Mesothelial cell of epicardium (in vitro differentiated cells): ENCODE measurements around the gene MLN. TPM values are rescaled to one million over a fixed set of nuclear protein-coding genes. Genes with fewer than 3 reads are reported as not detected.

ENCODE experiments used
- DNase-seq, 2 experiments: peaks; one replicate each; pipeline ENCODE4 v3.0.0; 2021; ENCODE audit warnings: low spot score in 2 of 2; ENCODE audit not compliant: unreplicated experiment in 2 of 2
- H3K27ac Mint-ChIP-seq: 2 replicates; pipeline ENCODE4 v1.8.0; 2021; ENCODE audit warnings: mixed read lengths
- H3K27me3 Mint-ChIP-seq: 2 replicates; pipeline ENCODE4 v1.8.0; 2021; ENCODE audit warnings: low read depth, mixed read lengths
- H3K36me3 Mint-ChIP-seq: 2 replicates; pipeline ENCODE4 v1.8.0; 2021; ENCODE audit warnings: mixed read lengths
- H3K4me1 Mint-ChIP-seq: 2 replicates; pipeline ENCODE4 v1.8.0; 2021; ENCODE audit warnings: mixed read lengths
- H3K4me3 Mint-ChIP-seq: 2 replicates; pipeline ENCODE4 v1.8.0; 2021; ENCODE audit warnings: mild to moderate bottlenecking, moderate library complexity, mixed read lengths
- H3K9me3 Mint-ChIP-seq: 2 replicates; pipeline ENCODE4 v1.8.0; 2021; ENCODE audit warnings: mixed read lengths
- CTCF ChIP-seq: fragments of 200-600 bp; sonication (generic); IDR thresholded peaks from one replicate; pipeline ENCODE4 v1.5.0; 2021; ENCODE audit warnings: antibody characterized with exemption; ENCODE audit not compliant: unreplicated experiment
- total RNA-seq: library from RNA; stranded (reverse); gene quantifications from 3 replicates; pipeline ENCODE4 v1.2.1, GENCODE V29; 2021

The MLN gene
- total RNA-seq, 1 donor from 2014 or later = not detected

DNA sequence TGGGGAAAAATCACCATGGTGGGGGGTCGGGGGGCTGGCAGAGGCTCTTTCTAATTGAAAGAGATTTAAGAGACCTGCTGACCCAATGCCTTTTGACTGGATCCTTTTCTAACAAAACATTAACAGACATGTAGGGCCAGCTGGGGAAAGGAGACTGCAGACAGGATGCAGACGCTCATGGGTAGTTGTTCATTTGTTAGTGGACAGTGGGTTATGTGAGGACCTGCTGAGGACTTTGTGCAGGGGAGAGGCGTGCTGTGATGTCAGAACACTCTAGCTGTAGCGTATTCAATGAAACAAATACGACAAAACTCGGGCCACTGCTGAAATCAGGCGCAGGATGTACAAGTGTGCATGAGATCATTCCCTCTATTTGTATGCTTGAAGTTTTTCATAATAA is 58.3 kb downstream of the MLN start:
- peaks cover 45% of the 10 kb centered on the region for H3K4me1 Mint-ChIP-seq
- no peaks in the 10 kb centered on the region for H3K27me3 Mint-ChIP-seq
- no peak for DNase-seq
- no peak for TF ChIP-seq CTCF
- H3K9me3 Mint-ChIP-seq = no peaks in the 10 kb centered on the region
- H3K4me3 Mint-ChIP-seq = no peak overlapping the region
- H3K36me3 Mint-ChIP-seq = no peaks in the 10 kb centered on the region
- H3K27ac Mint-ChIP-seq = peak overlapping the region; percentile 52

DNA sequence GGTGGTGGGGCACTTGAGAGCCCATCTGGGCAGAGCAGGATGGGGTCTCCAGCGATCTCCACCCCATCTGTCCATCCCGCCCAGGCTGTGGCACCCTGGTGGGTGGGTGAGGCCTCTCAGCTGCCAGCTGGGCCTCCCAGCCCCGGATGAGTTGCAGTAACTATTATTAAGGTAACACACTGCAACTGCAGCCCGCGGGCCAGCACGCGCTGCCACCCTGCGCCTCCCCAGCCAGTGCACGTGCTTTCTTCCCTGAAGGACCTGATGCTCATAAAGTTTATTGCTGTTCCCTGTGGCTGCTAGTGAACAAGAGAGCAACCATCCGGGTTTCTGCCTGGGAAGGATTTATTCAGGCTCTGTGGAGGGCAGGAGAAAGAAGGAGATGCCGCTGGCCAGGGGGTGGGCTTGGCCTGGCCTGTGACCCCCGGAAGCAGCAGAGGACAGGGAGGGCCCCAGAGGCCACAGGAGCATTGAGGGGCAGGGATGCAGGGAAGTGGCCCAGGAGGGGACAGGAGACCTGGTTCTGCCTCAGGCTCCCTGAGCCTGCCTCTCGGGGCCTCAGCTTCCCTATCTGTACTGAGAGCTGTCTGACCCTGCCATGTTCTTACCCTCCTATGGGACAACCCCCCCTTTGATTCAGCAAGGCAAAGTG is 58.8 kb downstream of the MLN start:
- H3K9me3 Mint-ChIP-seq = no peaks in the 10 kb centered on the region
- peak overlapping the region; percentile 43 for H3K27ac Mint-ChIP-seq
- H3K36me3 Mint-ChIP-seq = no peaks in the 10 kb centered on the region
- H3K27me3 Mint-ChIP-seq = no peaks in the 10 kb centered on the region
- no peak for DNase-seq
- H3K4me1 Mint-ChIP-seq = peaks cover 45% of the 10 kb centered on the region
- no peak for TF ChIP-seq CTCF
- H3K4me3 Mint-ChIP-seq = no peak overlapping the region

Other genes starting within 250 kb of the MLN start
- gene BAK1, start 223.7 kb downstream of the MLN start, total RNA-seq = 14.0 to 15.1 TPM (median 15.0 TPM) in 3 replicates
- 6.3 to 6.4 TPM (median 6.4 TPM) in 3 replicates for gene ITPR3, start 182.7 kb downstream of the MLN start, total RNA-seq
- gene UQCC2, start 92.3 kb downstream of the MLN start, total RNA-seq = 79.0 to 79.6 TPM (median 79.4 TPM) in 3 replicates
- gene IP6K3, start 57.1 kb downstream of the MLN start, total RNA-seq = 0.11 to 0.16 TPM in 2 of 3 replicates, not detected in the other
- 80.6 to 85.3 TPM (median 82.2 TPM) in 3 replicates for gene LEMD2, start 14.9 kb downstream of the MLN start, total RNA-seq